SK-N-SH (cell line): Measurements from ENCODE around the gene GSC2. TPM values are rescaled to one million over a fixed set of nuclear protein-coding genes. Genes with fewer than 3 reads are reported as not detected.

ENCODE experiments used
- CTCF ChIA-PET: fragments of 300-600, 350-600 bp; formaldehyde crosslinking; extraction: SDS; loops from one replicate; lab custom pipeline; 2021; lab: Yijun Ruan, JAX
- POLR2A ChIA-PET: fragments of 350-600 bp; sonication (Branson Sonifier 250); formaldehyde crosslinking; extraction: SDS; loops from one replicate; lab custom pipeline; 2020; ENCODE audit warnings: antibody characterized with exemption, inconsistent platforms; lab: Yijun Ruan, JAX
- DNase-seq: peaks from one replicate; pipeline ENCODE4 v3.0.0; 2012
- H2AFZ ChIP-seq: fragments of 200-600 bp; sonication (generic); 2 replicates; pipeline ENCODE4 v1.8.1; 2016; ENCODE audit warnings: antibody characterized with exemption, mild to moderate bottlenecking, low read depth
- H3F3A ChIP-seq: fragments of 200-600 bp; sonication (generic); replicated peaks from 2 replicates; pipeline ENCODE3; 2016; ENCODE audit warnings: antibody characterized with exemption, mild to moderate bottlenecking; ENCODE audit not compliant: insufficient read depth
- H3K27ac ChIP-seq, 2 experiments: fragments of 200-500 bp in 1 of 2; fragments of 200-600 bp in 1 of 2; sonication (Bioruptor generic) in 1 of 2; sonication (generic), shearing (Covaris generic) in 1 of 2; 2 replicates each; pipeline versions ENCODE4 v1.5.1 to v1.6.1; 2014 to 2016; ENCODE audit warnings: low read depth in 2 of 2, inconsistent platforms in 1 of 2, low read length in 1 of 2, mild to moderate bottlenecking in 1 of 2, mixed read lengths in 1 of 2
- H3K27me3 ChIP-seq: fragments of 200-600 bp; sonication (generic), shearing (Covaris generic); 2 replicates; pipeline ENCODE4 v1.6.1; 2016; ENCODE audit warnings: mixed run types; ENCODE audit not compliant: insufficient read depth
- H3K36me3 ChIP-seq, 2 experiments: fragments of 200-500 bp in 1 of 2; fragments of 200-600 bp in 1 of 2; sonication (Bioruptor generic) in 1 of 2; sonication (generic) in 1 of 2; replicated peaks in 1 of 2; 2 replicates each; pipeline versions ENCODE3 to v1.5.1; 2014 to 2016; ENCODE audit warnings: low read length in 1 of 2, mild to moderate bottlenecking in 1 of 2; ENCODE audit not compliant: insufficient read depth in 2 of 2, control insufficient read depth in 1 of 2
- H3K4me1 ChIP-seq, 2 experiments: fragments of 200-500 bp in 1 of 2; fragments of 200-600 bp in 1 of 2; sonication (Bioruptor generic) in 1 of 2; sonication (generic), shearing (Covaris generic) in 1 of 2; 2 replicates each; pipeline versions ENCODE4 v1.5.1 to v1.6.1; 2014 to 2016; ENCODE audit warnings: low read depth in 1 of 2, low read length in 1 of 2, mixed run types in 1 of 2; ENCODE audit not compliant: insufficient read depth in 2 of 2, control insufficient read depth in 1 of 2
- H3K4me2 ChIP-seq: fragments of 200-600 bp; sonication (generic), shearing (Covaris generic); 2 replicates; pipeline ENCODE4 v1.6.1; 2017; ENCODE audit warnings: mixed run types
- H3K4me3 ChIP-seq, 2 experiments: fragments of 200-500 bp in 1 of 2; fragments of 200-600 bp in 1 of 2; sonication (Bioruptor generic) in 1 of 2; sonication (generic), shearing (Covaris generic) in 1 of 2; 2 replicates each; pipeline versions ENCODE4 v1.5.1 to v1.8.1; 2014 to 2016; ENCODE audit warnings: low read depth in 2 of 2, inconsistent platforms in 1 of 2, low read length in 1 of 2, mild to moderate bottlenecking in 1 of 2, mixed read lengths in 1 of 2, moderate library complexity in 1 of 2
- H3K79me2 ChIP-seq: fragments of 200-600 bp; sonication (generic); 2 replicates; pipeline ENCODE4 v1.8.1; 2017; ENCODE audit warnings: mild to moderate bottlenecking; ENCODE audit not compliant: insufficient read depth
- H3K9ac ChIP-seq: fragments of 200-600 bp; sonication (generic); 2 replicates; pipeline ENCODE4 v1.6.1; 2017; ENCODE audit warnings: mixed run types
- H3K9me2 ChIP-seq: fragments of 200-600 bp; sonication (generic); 2 replicates; pipeline ENCODE4 v1.6.1; 2017; ENCODE audit warnings: mixed run types
- H3K9me3 ChIP-seq: fragments of 200-600 bp; sonication (generic); 2 replicates; pipeline ENCODE4 v1.6.1; 2017; ENCODE audit warnings: mixed run types, mild to moderate bottlenecking, moderate library complexity
- H4K20me1 ChIP-seq: fragments of 200-600 bp; sonication (generic); 2 replicates; pipeline ENCODE4 v1.6.1; 2017; ENCODE audit warnings: mild to moderate bottlenecking, mixed run types; ENCODE audit not compliant: insufficient read depth
- JUND ChIP-seq: IDR thresholded peaks from 2 replicates; pipeline ENCODE4 v1.4.0; 2012
- MAX ChIP-seq: IDR thresholded peaks from 2 replicates; pipeline ENCODE4 v1.4.0; 2012; ENCODE audit warnings: low read depth
- RXRA ChIP-seq: IDR thresholded peaks from 2 replicates; pipeline ENCODE4 v1.4.0; 2012; ENCODE audit warnings: low read depth, mild to moderate bottlenecking, borderline replicate concordance
- SMC3 ChIP-seq: IDR thresholded peaks from 2 replicates; pipeline ENCODE4 v1.6.1; 2012; ENCODE audit warnings: low read depth, low read length, improper control_type of control experiment
- USF2 ChIP-seq: fragments of 150-350 bp; IDR thresholded peaks from 2 replicates; pipeline ENCODE4 v1.6.1; 2017; ENCODE audit warnings: antibody characterized with exemption, low read length, low read depth, borderline replicate concordance
- WGBS: methylation state at CpG from one replicate; pipeline ENCODE4 v1.1.6; 2017; ENCODE audit warnings: low lambda C conversion rate; 5-methylcytosine and 5-hydroxymethylcytosine counted together
- polyA plus RNA-seq, 3 experiments: library from polyadenylated mRNA; depleted of rRNA; stranded (reverse); fragments of >200 nt; gene quantifications; 2 replicates each; pipeline ENCODE4 v1.2.3, GENCODE V29; 2012

The GSC2 gene
- polyA plus RNA-seq, 1 of the 3 experiments (the other 2 are of a cell fraction) = not detected

GRCh38 chr22:19196841-19197612, 46.9 kb upstream of the GSC2 start:
- H3K9me3 ChIP-seq = no peaks in the 10 kb centered on the region
- H3K27ac ChIP-seq = peak overlapping the region in 1 of 2 experiments; percentile 34; a peak in 2 of 4 replicates
- no peak for DNase-seq
- H2AFZ ChIP-seq = no peak overlapping the region
- no peaks in the 10 kb centered on the region for H3K27me3 ChIP-seq
- no peaks in the 10 kb centered on the region for H3F3A ChIP-seq
- H3K4me2 ChIP-seq = no peak overlapping the region
- no peaks in the 10 kb centered on the region for H3K79me2 ChIP-seq
- ChIA-PET POLR2A (interaction anchor here (0.6 kb wide), 1 partner anchor 39 kb away, joined by 3 read pairs; no protein-coding TSS in a partner anchor), CTCF (interaction anchor here (1.9 to 5.5 kb wide), 2 partner anchors 11 to 18 kb away, joined by 6 to 28 read pairs; partner anchors contain the start of gene SLC25A1)
- H3K9me2 ChIP-seq = no peaks in the 10 kb centered on the region
- no peaks in the 10 kb centered on the region for H4K20me1 ChIP-seq
- H3K4me3 ChIP-seq = no peak overlapping the region
- peaks cover 0 to 13% of the 10 kb centered on the region in 2 experiments for H3K36me3 ChIP-seq
- peaks cover 0 to 32% of the 10 kb centered on the region in 2 experiments; a peak in 2 of 4 replicates for H3K4me1 ChIP-seq
- no peak overlapping the region for H3K9ac ChIP-seq
- TF ChIP-seq RXRA (no peak), SMC3 (no peak)
- WGBS = 82% methylated on average over 11 of the region's 11 CpGs

GRCh38 chr22:19195796-19196731, 46.0 kb upstream of the GSC2 start:
- Histone ChIP-seq H3K4me1 (peaks cover 0 to 32% of the 10 kb centered on the region in 2 experiments; a peak in 2 of 4 replicates), H3K4me3 (no peak overlapping the region), H3K4me2 (no peak overlapping the region)
- CTCF ChIA-PET = interaction anchor here (1.9 to 5.5 kb wide), 2 partner anchors 12 to 17 kb away, joined by 6 to 28 read pairs; partner anchors contain the start of gene SLC25A1
- no peak for TF ChIP-seq MAX
- no peak for TF ChIP-seq USF2
- TF ChIP-seq JUND = no peak
- TF ChIP-seq, all 33 proteins: peak for 0
- no peaks in the 10 kb centered on the region for H3K79me2 ChIP-seq
- H3K27ac ChIP-seq = peak overlapping the region in 1 of 2 experiments; percentile 34; a peak in 1 of 4 replicates
- H3K9ac ChIP-seq = no peak overlapping the region
- H2AFZ ChIP-seq = no peak overlapping the region
- no peaks in the 10 kb centered on the region for H3K27me3 ChIP-seq
- POLR2A ChIA-PET = interaction anchor here (0.6 kb wide), 1 partner anchor 38 kb away, joined by 3 read pairs; no protein-coding TSS in a partner anchor
- WGBS = 94% methylated on average over 13 of the region's 23 CpGs
- peaks cover 0 to 14% of the 10 kb centered on the region in 2 experiments for H3K36me3 ChIP-seq
- no peak for DNase-seq
- no peaks in the 10 kb centered on the region for H3K9me2 ChIP-seq
- H3F3A ChIP-seq = no peaks in the 10 kb centered on the region
- H3K9me3 ChIP-seq = no peaks in the 10 kb centered on the region
- no peaks in the 10 kb centered on the region for H4K20me1 ChIP-seq
